NCI-H1105 treated with DMSO at 0.1 percent for 48 hours (cell line): Measurements from ENCODE around the gene UNC45B.
"Not testable (repeated sequence)": the region's sequence is repeated elsewhere in the genome, so short reads cannot be mapped to it uniquely, and the experiment has no call there.

Experiments
- DNase-seq: peaks from one replicate; lab custom pipeline; 2025; lab: John Stamatoyannopoulos, UW

UNC45B gene

DNA sequence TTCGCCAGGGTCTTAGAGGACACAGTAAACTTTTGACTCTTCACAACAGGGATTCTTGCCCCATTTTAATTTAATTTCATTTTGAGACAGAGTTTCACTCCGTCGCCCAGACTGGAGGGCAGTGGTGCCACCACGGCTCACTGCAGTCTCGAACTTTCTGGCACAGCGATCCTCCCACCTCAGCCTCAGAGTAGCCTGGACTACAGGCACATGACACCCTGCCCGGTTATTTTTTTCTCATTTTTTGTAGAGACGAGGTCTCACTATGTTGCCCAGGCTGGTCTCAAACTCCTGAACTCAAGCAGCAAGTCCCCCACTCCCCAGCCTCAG lies 5.2 kb upstream of the UNC45B start:
- no peak for DNase-seq

GRCh38 chr17:35144840-35145239 lies 2.8 kb upstream of the UNC45B start:
- no peak for DNase-seq

GRCh38 chr17:35146214-35146833 lies 1.3 kb upstream of the UNC45B start:
- DNase-seq: no peak

GRCh38 chr17:35148144-35148543 lies 527 bp downstream of the UNC45B start:
- no peak for DNase-seq

GRCh38 chr17:35149941-35150340 lies 2.3 kb downstream of the UNC45B start:
- DNase-seq: no peak

DNA sequence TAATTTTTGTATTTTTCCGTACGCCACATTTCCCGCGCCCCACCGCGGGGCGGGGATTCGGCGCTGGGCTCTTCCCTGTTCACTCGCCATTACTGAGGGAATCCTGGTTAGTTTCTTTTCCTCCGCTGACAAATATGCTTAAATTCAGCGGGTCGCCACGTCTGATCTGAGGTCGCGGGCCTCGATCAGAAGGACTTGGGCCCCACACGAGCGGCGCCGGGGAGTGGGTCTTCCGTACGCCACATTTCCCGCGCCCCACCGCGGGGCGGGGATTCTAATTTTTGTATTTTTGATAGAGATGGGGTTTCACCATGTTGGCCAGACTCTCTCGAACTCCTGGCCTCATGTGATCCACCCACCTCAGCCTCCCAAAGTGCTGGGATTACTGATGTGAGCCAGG lies 3.5 kb downstream of the UNC45B start:
- DNase-seq: not testable (repeated sequence)

DNA sequence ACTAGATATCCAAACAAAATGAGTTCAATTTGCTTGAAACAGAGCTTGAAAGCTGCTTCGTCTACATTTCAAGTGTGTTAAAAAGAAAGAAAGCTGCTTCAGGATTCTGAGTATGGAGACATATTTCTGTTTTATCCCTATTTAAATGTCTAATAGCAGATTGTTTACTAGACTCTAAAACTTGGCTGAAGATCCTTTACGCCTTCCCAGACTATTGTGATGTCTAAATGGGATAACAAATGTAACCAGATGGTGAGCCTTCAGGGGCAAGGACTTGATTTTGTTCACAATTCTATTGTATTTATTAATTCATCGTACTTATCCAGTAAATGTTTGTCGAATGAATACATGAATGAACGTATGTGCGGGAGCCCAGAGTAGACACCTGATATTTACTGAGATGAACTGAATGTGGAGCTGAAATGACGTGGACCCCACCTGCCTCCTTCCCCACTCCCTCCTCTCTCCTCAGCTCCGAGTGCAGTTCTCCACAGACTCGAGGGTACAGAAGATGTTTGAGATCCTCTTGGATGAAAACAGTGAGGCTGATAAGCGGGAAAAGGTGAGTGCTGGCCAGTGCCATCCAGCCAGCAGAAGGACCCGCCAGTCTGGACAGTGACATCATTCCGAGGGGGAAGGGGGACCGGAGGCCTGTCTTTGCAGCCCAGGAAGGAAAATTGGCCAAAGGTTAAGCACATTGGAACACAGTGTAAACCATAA lies 5.0 kb downstream of the UNC45B start:
- no peak for DNase-seq

DNA sequence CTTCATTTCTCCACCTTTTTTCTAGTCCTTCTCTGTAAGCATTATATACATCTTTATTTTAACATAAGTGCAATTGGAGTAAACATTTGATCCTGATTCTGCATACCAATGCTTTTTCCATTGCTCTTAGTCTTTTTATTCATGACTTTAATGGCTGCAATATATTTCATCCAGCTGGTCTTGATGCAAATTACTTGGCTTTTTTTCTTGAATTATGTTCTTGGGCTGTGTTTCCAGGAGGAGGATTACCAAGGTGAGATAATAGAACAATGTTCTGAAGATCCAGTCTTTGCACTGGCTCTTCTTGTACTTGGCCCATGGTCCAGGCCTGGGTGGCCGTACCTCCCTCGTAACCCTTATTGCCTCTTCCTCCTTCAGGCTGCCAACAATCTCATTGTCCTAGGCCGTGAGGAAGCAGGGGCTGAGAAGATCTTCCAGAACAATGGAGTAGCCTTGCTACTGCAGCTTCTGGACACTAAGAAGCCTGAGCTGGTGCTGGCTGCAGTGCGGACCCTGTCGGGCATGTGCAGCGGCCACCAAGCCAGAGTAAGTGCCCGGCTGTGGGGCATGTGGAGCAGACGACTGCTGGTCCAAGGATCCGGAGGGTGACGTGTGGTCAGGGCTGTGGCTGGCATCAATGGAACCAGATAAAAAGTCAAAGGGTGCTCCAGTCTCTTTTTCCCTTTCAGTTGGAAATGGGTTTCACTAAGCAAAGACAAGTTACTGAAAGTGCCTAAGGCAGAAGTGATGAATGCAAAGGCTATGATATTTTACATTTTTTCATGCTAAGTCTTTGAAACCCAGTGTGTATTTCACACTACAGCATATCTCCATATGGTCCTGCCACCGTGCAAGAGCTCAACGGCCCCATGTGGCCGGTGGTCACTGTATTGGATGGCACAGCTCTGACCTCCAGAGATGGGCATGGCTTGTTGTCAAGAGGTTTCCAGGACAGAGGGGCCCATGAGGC lies 6.9 kb downstream of the UNC45B start:
- DNase-seq: no peak

DNA sequence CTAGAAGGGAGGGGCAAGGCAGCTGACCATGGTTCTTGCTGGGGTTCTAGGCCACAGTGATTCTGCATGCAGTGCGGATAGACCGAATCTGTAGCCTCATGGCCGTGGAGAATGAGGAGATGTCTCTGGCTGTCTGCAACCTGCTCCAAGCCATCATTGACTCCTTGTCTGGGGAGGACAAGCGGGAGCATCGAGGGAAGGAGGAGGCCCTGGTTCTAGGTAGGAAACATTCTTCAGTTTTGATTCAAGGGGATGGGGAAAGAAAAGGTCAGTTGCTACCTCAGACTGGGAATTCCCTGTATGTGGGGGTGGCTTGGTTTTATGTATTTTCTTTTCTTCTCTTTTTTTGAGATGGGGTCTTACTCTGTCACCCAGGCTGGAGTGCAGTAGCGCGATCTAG lies 7.6 kb downstream of the UNC45B start:
- no peak for DNase-seq

DNA sequence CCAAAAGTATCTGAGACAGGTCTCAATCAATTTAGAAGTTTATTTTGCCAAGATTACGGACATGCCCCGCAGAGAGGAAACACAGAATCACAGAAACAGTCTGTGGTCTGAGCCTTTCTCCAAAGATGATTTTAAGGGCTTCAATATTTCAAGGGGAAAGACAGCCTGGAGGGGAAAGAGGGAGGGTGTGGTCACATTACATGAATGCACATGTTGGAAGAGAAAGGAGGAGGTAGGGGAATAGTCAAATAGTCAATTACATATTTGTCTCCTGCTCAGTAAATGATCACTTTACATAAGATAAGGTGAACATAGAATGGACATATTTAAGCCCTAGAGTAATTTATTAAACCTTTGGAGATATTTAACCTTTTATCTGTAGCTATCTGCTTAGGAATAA lies 12.3 kb downstream of the UNC45B start:
- no peak for DNase-seq

- DNase-seq: no peak
Measured at GRCh38 chr17:35160354-35161201, 13.0 kb downstream of the UNC45B start.

DNA sequence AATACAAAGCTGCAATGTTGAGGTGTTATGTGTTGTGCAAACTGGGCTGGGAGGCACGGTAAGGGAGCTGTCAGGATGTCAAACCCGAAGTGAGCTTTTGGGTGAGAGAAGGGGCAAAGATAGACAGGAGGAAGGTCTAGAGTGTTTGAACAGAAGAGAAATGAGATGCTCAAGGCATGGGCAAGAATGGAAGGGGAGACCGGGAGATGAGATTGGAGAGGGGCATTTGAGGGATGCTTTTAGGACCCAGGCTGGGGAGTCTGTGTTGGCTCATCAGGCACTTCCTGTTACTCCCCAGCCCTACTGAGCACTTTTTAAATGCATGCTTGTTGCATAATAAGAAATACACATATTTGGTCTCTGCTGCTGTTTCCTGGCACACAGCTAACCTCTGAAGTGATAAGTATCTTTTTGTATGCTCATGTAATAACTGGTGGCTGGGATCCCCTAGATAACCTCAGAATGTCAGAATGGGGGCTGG lies 13.7 kb downstream of the UNC45B start:
- DNase-seq: no peak

DNA sequence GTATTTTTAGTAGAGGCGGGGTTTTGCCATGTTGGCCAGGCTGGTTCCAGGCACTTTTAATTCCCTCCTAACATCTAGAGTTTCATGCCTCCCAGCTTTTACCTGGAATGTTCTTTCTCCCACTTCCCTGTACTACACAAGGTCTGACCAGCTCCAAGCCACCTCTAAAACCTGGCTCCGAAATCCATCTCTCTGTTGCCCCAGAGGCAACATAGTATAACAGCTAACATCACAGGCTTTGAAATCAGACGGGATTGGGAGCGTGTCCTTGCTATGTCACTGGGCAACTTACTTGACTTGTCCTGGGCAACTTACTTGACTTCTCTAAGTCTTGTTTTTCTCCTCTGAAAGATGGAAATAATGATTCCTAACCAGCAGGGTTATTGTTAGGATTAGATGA lies 15.1 kb downstream of the UNC45B start:
- DNase-seq: no peak

GRCh38 chr17:35163886-35164285 lies 16.3 kb downstream of the UNC45B start:
- no peak for DNase-seq

- no peak for DNase-seq
Measured at GRCh38 chr17:35164716-35165115, 17.1 kb downstream of the UNC45B start.

DNA sequence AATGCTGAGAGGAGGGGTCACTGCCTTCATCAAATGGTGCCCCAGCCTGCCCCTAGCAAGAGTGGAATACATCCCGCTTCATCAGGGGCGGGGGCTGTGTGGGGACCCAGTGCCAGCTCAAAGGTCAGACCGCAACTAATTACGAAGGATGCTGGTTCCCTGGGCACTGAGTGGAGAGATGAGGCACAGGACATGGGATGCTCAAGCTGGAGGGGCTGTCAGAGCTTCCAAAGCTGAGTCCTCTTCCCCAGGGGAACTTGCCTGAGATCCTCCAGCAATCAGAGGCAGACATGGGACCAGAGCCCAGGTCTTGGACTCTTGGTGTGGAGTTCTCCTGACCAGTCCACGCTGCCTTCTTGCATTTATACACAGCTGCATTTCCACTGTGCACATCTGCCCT lies 18.9 kb downstream of the UNC45B start:
- no peak for DNase-seq

DNA sequence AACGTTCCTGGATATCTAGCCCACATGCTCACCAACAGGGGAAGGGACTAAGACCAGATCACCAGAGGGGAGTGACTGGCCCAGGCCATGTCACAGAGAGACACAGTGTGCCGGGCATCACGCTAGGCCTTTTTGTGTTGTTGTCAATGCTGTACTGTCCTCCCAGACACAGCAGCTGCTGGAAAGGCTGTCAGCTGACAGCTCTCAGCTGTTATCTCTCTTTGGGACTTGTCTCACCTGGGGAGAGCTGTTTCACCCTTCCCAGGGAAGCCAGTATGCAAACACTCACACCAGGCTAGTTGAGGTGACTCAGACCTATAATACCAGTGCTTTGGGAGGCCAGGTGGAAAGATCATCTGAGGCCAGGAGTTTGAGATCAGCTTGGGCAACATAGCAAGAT lies 19.4 kb downstream of the UNC45B start:
- no peak for DNase-seq

DNA sequence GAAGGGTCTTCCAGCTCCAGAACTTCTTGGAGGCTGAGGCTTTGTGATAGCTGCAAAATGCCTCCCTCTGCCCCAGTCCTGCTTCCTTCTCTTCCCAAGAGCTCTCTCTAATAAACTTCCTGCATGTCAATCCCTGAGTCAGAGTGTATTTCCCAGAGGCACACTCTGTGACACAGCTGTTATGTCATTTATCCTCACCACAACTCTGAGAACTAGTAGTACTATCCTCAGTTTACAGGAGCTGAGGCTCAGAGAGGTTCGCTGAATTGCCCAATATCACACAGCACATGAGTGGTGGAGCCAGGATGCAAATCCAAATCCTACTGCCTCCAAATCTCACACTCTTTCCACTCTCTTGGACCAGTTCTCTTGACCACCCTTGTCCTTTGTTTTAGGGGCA lies 20.0 kb downstream of the UNC45B start:
- DNase-seq: no peak

DNA sequence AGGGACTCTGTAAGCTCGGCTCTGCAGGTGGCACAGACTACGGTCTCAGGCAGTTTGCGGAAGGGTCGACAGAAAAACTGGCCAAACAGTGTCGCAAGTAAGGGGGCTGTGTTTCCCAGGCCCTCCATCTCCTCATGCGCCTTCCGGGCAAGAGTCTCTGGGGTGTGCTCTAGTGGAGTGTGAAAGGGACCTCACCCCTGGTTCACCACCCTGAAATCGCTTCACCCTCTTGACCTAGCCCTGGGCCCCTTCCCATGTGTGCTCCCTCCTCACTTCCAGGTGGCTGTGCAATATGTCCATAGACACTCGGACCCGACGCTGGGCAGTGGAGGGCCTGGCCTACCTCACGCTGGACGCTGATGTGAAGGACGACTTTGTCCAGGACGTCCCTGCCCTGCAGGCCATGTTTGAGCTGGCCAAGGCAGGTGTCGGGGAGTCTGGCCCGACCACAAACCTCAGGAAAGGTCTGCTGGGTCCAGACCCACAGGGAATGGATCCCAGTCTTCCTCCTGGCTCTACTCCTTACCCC lies 22.3 kb downstream of the UNC45B start:
- DNase-seq: no peak

- no peak for DNase-seq
Measured at GRCh38 chr17:35170968-35171771, 23.6 kb downstream of the UNC45B start.

GRCh38 chr17:35171834-35172233 lies 24.2 kb downstream of the UNC45B start:
- DNase-seq: no peak
